A549 (cell line): Measurements from ENCODE around the gene SLC35F3.

ENCODE experiments used
- EP300 ChIP-seq, 2 experiments: fragments of >200 bp; sonication (Bioruptor Twin); formaldehyde crosslinking; IDR thresholded peaks; 2 replicates in 1 of 2; 3 replicates in 1 of 2; pipeline ENCODE4 v1.6.1; 2016 to 2017
- GATA3 ChIP-seq: IDR thresholded peaks from 2 replicates; pipeline ENCODE4 v1.6.1; 2012; ENCODE audit warnings: borderline replicate concordance
- KDM1A ChIP-seq: fragments of 200-600 bp; sonication (generic); IDR thresholded peaks from 2 replicates; pipeline ENCODE4 v1.6.1; 2016; ENCODE audit warnings: low read depth, mild to moderate bottlenecking
- MAX ChIP-seq: IDR thresholded peaks from 2 replicates; pipeline ENCODE4 v1.6.1; 2012
- POLR2A ChIP-seq: IDR thresholded peaks from 2 replicates; pipeline ENCODE4 v1.6.1; 2012; ENCODE audit warnings: mild to moderate bottlenecking, low read length
- RCOR1 ChIP-seq: fragments of 150-350 bp; IDR thresholded peaks from 2 replicates; pipeline ENCODE4 v1.6.1; 2014; ENCODE audit warnings: antibody characterized with exemption, low read length, low read depth
- REST ChIP-seq: fragments of 200-600 bp; sonication (generic); IDR thresholded peaks from 2 replicates; pipeline ENCODE4 v1.6.1; 2016; ENCODE audit warnings: antibody characterized with exemption, mild to moderate bottlenecking, moderate library complexity
- TF ChIP-seq, protein P1 (sequence below): fragments of >200 bp; sonication (Bioruptor Twin); formaldehyde crosslinking; IDR thresholded peaks from 3 replicates; pipeline ENCODE4 v1.5.1; 2016

DNA sequence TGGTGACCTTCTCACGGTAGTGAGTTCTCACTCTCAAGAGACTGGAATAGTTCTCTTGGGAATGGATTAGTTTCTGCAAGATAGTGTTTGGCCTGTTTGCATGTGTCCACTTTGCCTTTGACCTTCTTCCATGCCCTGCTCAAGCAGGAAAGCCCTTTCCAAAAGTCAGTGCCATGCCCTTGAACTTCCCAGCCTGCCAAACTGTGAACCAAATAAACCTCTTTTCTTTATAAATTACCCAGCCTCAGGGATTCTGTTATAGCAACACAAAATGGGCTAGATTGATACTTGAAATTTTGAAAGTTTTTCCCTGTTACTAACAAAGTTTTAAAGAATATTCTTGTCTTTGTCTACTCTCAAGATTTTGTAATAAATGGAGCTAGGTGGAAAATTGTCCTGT is 139.6 kb downstream of the SLC35F3 start:
- TF ChIP-seq, protein P1, sequence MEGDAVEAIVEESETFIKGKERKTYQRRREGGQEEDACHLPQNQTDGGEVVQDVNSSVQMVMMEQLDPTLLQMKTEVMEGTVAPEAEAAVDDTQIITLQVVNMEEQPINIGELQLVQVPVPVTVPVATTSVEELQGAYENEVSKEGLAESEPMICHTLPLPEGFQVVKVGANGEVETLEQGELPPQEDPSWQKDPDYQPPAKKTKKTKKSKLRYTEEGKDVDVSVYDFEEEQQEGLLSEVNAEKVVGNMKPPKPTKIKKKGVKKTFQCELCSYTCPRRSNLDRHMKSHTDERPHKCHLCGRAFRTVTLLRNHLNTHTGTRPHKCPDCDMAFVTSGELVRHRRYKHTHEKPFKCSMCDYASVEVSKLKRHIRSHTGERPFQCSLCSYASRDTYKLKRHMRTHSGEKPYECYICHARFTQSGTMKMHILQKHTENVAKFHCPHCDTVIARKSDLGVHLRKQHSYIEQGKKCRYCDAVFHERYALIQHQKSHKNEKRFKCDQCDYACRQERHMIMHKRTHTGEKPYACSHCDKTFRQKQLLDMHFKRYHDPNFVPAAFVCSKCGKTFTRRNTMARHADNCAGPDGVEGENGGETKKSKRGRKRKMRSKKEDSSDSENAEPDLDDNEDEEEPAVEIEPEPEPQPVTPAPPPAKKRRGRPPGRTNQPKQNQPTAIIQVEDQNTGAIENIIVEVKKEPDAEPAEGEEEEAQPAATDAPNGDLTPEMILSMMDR, result no peak
- TF ChIP-seq GATA3 (no peak), POLR2A (no peak), MAX (no peak), REST (no peak), EP300 (IDR thresholded peaks at IDR 0.05) (no peak), KDM1A (no peak), RCOR1 (no peak)
